ENCODE data around the gene IFT57.

IFT57 gene

GRCh38 chr3:108218811-108219210, 3.4 kb downstream of the IFT57 start:
- DNase-seq, result no peak

GRCh38 chr3:108215871-108216270, 6.4 kb downstream of the IFT57 start:
- DNase-seq, result no peak

GRCh38 chr3:108209579-108209978, 12.6 kb downstream of the IFT57 start:
- DNase-seq, result no peak

GRCh38 chr3:108208831-108209230, 13.4 kb downstream of the IFT57 start:
- DNase-seq, result no peak

- DNase-seq, result no peak
Measured at GRCh38 chr3:108202834-108203233, 19.4 kb downstream of the IFT57 start.

- no peak for DNase-seq
Measured at GRCh38 chr3:108202080-108202479, 20.1 kb downstream of the IFT57 start.

GRCh38 chr3:108201258-108201657, 21.0 kb downstream of the IFT57 start:
- no peak for DNase-seq

GRCh38 chr3:108200578-108200977, 21.6 kb downstream of the IFT57 start:
- no peak for DNase-seq

- DNase-seq, result no peak
Measured at GRCh38 chr3:108200024-108200423, 22.2 kb downstream of the IFT57 start.

GRCh38 chr3:108191394-108191793, 30.8 kb downstream of the IFT57 start:
- no peak for DNase-seq

GRCh38 chr3:108190346-108190745, 31.9 kb downstream of the IFT57 start:
- no peak for DNase-seq

GRCh38 chr3:108189440-108189839, 32.8 kb downstream of the IFT57 start:
- DNase-seq, result no peak

GRCh38 chr3:108185536-108185935, 36.7 kb downstream of the IFT57 start:
- no peak for DNase-seq

GRCh38 chr3:108184824-108185223, 37.4 kb downstream of the IFT57 start:
- no peak for DNase-seq

- DNase-seq, result no peak
Measured at GRCh38 chr3:108183971-108184370, 38.3 kb downstream of the IFT57 start.

- no peak for DNase-seq
Measured at GRCh38 chr3:108183181-108183580, 39.0 kb downstream of the IFT57 start.

GRCh38 chr3:108182339-108182738, 39.9 kb downstream of the IFT57 start:
- DNase-seq, result no peak

- no peak for DNase-seq
Measured at GRCh38 chr3:108181172-108181571, 41.1 kb downstream of the IFT57 start.

GRCh38 chr3:108180194-108180593, 42.0 kb downstream of the IFT57 start:
- DNase-seq, result no peak

GRCh38 chr3:108178676-108179075, 43.5 kb downstream of the IFT57 start:
- no peak for DNase-seq

GRCh38 chr3:108177536-108177935, 44.7 kb downstream of the IFT57 start:
- no peak for DNase-seq

- no peak for DNase-seq
Measured at GRCh38 chr3:108175352-108175751, 46.9 kb downstream of the IFT57 start.

GRCh38 chr3:108171106-108171505, 51.1 kb downstream of the IFT57 start:
- DNase-seq, result no peak

GRCh38 chr3:108164391-108164790, 57.8 kb downstream of the IFT57 start:
- DNase-seq, result no peak

- DNase-seq, result no peak
Measured at GRCh38 chr3:108159865-108160264, 62.4 kb downstream of the IFT57 start.

- DNase-seq, result no peak
Measured at GRCh38 chr3:108159105-108159504, 63.1 kb downstream of the IFT57 start.

Measured in activated CD8-positive, alpha-beta memory T cell treated with anti-CD3 and anti-CD28 coated beads, Interleukin-2, amount 50 U/mL, for 48 hours (primary cell).